Astrocyte of the spinal cord (primary cell): ENCODE data around the gene PITPNM3.

ENCODE experiments used
- DNase-seq: peaks from one replicate; pipeline ENCODE4 v3.0.0; 2011; ENCODE audit warnings: low read depth, low spot score
- H3K4me3 ChIP-seq: 2 replicates; pipeline ENCODE4 v1.5.1; 2011; ENCODE audit warnings: low read depth, mild to moderate bottlenecking, low read length, moderate library complexity
- in situ Hi-C: cut with HindIII; loops from 2 replicates; pipeline ENCODE4 v1.10.0; 2017; ENCODE audit warnings: low sequenced_read_pairs
- TF ChIP-seq, protein P1 (sequence below): IDR thresholded peaks from 2 replicates; pipeline ENCODE4 v1.5.1; 2012; ENCODE audit warnings: low read depth, mild to moderate bottlenecking, low read length, inconsistent platforms

Gene PITPNM3

DNA sequence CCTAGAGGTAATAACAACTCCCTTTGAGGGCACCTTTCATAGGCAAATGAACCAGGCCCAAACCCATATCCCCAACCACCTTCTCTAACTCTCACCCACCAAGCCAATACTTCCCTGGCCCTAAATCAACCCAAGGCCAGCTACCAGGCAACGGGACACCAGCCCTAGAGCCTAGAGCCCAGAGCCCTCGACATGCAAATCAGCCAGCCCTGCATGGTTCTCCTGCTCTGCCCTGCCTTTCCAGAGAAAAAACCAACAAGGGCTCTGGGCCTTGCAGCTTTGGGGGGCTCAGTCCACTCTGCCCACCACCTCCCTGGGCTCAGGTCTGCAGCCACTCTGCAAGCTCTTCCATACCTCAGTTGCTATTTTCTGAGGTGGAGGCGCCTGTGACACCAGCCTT lies 55.0 kb downstream of the PITPNM3 start:
- H3K4me3 ChIP-seq = no peak overlapping the region
- no peak for DNase-seq
- in situ Hi-C loops = no loop called here
- TF ChIP-seq, protein P1, sequence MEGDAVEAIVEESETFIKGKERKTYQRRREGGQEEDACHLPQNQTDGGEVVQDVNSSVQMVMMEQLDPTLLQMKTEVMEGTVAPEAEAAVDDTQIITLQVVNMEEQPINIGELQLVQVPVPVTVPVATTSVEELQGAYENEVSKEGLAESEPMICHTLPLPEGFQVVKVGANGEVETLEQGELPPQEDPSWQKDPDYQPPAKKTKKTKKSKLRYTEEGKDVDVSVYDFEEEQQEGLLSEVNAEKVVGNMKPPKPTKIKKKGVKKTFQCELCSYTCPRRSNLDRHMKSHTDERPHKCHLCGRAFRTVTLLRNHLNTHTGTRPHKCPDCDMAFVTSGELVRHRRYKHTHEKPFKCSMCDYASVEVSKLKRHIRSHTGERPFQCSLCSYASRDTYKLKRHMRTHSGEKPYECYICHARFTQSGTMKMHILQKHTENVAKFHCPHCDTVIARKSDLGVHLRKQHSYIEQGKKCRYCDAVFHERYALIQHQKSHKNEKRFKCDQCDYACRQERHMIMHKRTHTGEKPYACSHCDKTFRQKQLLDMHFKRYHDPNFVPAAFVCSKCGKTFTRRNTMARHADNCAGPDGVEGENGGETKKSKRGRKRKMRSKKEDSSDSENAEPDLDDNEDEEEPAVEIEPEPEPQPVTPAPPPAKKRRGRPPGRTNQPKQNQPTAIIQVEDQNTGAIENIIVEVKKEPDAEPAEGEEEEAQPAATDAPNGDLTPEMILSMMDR = no peak

DNA sequence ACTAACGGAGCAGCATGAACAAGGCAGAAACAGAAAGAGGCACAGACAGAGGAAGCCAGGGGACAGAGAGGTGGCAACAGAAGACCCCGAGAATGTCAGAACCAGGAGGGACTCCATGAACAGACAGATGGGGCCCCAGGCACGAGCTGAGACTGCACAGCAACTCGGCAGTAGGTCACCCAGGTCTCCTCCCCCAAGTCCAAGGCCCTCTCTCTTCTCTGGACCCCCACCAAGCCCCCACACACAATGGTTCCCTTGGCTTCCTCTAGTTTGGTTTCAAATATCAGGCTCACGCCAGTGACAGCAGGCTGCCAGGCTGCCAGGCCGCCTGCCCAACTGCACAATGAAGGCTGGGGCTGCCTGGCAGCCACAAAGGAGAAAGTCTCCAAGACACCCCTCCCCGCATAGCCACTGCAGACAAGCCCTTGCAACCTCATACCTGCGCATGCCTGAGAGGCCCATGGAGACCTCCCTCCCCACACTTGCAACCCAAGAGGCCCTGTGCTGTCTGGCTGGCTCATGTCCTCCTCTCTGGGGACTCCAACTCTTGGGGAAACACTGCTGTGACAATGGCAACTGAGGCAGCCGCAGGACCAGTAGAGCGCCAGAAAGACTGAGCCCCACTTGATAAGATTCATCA lies 57.3 kb downstream of the PITPNM3 start:
- DNase-seq = no peak
- TF ChIP-seq, protein P1 = no peak
- in situ Hi-C loops = no loop called here
- H3K4me3 ChIP-seq = no peak overlapping the region

DNA sequence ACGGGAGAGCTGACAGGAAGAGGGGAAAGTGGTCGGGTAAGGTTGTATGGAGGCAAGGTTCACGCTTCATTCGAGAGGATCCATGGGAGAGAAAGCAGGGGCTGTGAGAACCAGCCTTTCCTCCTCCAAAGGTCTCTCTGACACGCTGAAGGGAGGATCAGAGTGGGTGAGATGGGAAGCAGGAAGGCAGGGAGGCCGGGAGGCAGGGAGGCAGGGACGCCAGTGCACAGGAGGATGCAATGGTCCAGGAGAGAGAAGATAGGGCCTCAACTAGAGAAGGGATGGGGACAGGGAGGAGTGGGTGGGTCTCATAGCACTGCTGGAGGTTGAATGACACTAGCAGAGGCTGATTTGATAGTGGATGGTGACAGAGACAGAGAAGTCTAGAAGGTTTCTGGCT lies 58.0 kb downstream of the PITPNM3 start:
- TF ChIP-seq, protein P1 = no peak
- DNase-seq = no peak
- in situ Hi-C loops = no loop called here
- H3K4me3 ChIP-seq = no peak overlapping the region

DNA sequence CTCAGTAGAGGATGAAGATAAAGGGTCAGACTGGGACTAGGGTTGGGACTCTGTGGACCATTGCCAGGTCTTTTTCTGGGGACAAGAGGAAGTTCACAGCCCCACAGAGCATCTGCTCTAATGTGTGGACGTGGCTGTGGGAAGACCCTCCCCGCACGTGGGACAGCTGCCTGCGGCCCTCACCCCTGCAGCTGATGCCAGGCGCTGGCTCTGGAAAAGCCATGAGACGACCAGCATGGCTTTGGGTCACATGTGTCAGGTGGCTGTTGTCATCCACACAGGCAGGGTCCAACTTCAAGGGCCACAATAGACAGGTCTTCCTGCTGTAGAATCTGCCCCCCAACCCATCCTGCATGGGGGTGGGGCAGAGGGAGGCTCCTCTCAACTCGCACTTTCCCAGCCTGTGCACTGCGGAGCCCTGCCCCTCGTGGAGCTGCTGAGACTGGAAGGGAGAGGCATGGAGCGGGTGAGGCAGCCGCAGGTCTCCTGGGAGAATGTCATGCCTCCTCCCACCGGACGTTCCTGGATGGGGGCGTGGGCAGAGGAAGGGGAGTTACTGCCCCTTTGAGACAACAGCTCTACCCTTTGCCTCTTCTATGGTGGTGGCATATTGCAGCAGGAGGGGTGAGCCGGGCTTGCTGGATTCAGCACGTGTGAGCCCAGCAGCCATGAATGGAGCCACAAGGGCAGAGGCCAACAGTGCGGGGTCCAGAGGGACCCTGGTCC lies 58.7 kb downstream of the PITPNM3 start:
- TF ChIP-seq, protein P1 = no peak
- in situ Hi-C loops = no loop called here
- H3K4me3 ChIP-seq = no peak overlapping the region
- no peak for DNase-seq

DNA sequence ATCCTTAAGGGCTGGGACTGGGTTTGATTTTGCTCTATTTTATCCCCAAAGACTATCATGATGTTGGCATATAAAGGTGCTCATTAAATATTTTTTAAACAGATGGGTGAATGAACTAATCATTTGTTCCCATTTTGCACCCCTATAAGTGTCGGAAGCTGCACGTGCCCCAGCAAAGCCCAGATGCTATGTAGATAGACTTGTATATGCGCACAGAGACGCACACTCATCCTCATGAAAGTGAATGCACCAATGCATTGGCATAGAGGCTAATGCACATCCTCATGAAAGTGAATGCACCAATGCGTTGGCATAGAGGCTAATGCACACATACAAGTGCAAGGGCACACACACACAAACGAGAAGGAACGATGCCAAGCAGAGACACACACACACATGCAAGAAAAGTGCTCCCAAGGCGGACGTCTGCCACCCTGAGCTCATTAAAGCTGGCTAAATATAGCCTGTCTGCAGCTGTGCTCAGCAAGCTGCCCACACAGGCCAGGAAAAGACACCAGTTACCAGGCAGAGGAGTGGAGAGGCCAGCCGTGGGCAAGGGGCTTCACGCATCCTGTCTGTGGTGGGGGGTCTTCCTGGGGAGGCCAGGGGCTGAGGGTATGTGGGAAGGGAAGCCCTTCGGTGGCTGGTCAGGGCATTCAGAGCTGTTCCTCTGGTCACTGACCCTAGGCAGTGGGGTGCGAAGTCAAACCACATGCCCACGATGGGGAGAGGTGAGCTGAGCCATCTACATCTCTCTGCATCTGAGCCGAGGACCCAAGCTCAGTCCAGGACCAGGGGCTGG lies 59.5 kb downstream of the PITPNM3 start:
- DNase-seq = no peak
- TF ChIP-seq, protein P1 = no peak
- H3K4me3 ChIP-seq = no peak overlapping the region
- in situ Hi-C loops = no loop called here

DNA sequence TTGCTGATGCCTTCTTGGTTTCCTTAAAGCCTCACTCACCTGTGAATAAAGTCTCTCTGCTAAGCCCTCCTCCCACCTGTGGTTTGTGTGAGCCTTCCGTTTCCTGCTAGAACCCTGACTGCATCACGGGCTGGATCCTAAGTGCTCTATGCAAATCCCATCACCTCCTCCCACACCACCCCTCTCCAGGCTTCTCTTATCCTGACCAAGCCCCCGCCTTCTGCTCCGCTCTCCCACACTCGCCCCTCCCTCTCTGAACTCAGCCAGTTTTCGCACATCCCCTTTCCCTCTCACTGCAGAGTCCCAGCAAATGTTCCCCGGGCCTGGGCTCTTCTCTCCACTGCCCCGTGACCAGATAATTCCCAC lies 60.3 kb downstream of the PITPNM3 start:
- TF ChIP-seq, protein P1 = no peak
- no peak for DNase-seq
- no peak overlapping the region for H3K4me3 ChIP-seq
- in situ Hi-C loops = no loop called here
